Midbrain (tissue), 1 donor: Measurements from ENCODE around the gene MAP2K3.

Source experiments
- DNase-seq: peaks from one replicate; lab custom pipeline; 2025; lab: John Stamatoyannopoulos, UW

MAP2K3 gene

DNA sequence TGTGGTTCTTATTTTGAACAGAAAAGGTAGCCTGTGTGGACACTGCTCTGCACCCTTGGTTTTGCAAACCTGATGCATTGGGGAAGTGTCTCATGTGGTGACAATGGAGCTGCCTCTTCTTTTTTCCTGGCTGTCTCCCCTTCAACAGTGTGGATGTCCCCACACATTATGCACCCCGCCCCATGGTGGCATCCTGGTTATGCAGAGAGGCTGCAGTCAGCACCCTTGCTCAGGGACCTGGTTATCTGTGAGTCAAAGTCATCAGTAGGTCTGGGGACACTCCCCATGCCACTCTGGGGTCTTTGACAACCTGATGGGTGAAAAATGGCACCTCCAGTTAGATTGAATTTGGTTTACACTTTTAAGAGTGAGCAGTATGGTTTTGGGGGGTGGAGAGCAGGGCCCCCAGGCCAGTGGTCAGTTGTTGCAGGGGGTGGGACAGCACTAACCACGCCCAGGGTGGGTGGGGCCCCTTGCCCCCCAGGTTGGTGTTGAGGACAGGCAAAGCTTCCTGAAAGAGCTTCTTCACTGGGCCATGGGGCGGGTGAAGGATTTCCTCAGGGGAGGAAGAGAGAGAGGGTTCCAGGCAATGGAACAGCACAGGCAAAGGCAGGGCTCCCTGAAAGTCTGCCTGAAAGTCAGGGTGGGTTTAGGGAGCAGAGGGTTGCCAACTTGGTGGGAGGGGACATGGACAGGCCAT, 67.0 kb downstream of the MAP2K3 start:
- no peak for DNase-seq

- no peak for DNase-seq
Measured at GRCh38 chr17:21352221-21352980, 67.9 kb downstream of the MAP2K3 start.

GRCh38 chr17:21352981-21353265, 68.4 kb downstream of the MAP2K3 start:
- DNase-seq, result no peak

DNA sequence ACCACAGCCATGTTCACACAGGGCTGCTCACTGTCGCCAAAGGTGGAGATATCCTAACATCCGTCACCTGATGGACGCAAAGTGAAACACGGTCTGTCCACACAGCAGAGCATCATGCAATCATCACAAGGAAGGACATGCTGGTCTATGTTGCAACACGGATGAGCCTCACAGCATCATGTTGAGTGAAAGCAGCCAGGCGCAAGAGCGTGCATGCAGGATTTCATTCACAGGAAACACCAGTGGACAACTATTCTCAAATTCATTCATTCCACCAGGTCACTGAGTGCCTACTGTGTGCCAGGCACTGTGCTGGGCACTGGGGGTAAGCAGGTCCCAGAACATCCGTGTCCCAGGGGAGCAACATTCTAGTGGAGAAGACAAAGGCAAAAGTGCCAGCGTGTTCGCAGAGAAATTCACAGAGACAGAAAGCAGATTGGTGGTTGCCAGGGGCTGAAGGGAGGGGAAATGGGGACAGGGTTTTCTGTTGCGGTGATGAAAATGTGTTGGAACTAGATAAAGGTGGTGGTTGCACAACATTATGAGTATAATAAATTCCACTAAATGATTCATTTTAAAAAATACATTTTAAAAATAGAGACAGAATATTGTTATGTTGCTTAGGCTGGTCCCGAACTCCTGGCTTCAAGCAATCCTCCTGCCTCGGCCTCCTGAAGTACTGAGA, 69.0 kb downstream of the MAP2K3 start:
- no peak for DNase-seq

- no peak for DNase-seq
Measured at GRCh38 chr17:21354796-21355385, 70.4 kb downstream of the MAP2K3 start.

- DNase-seq, result no peak
Measured at GRCh38 chr17:21355586-21355985, 71.1 kb downstream of the MAP2K3 start.

DNA sequence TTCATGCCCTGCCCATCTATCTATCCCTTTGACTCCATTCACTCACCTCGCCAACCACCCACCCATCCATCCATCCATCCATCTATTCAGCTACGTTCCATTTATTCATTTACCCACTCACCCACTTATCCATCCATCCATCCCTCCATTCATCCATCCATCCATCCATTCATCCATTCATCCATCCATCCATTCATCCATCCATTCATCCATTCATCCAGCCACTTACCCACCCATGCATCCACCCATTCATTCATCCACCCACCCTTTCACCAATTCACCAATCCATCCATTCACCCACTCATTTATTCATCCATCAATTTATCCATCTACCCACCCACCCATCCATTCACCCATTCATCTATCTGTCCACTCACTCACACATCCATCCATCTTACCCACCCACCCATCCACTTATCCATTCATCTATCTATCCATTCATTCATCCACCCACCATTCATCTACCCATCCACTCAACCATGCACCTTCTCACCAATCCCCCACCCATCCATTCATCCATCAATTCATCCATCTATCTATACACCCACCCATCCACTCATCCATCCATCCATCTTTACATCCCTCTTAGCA, 72.1 kb downstream of the MAP2K3 start:
- no peak for DNase-seq

GRCh38 chr17:21357281-21357680, 72.8 kb downstream of the MAP2K3 start:
- no peak for DNase-seq

GRCh38 chr17:21357696-21358656, 73.5 kb downstream of the MAP2K3 start:
- DNase-seq, result no peak

GRCh38 chr17:21358682-21359482, 74.4 kb downstream of the MAP2K3 start:
- no peak for DNase-seq

DNA sequence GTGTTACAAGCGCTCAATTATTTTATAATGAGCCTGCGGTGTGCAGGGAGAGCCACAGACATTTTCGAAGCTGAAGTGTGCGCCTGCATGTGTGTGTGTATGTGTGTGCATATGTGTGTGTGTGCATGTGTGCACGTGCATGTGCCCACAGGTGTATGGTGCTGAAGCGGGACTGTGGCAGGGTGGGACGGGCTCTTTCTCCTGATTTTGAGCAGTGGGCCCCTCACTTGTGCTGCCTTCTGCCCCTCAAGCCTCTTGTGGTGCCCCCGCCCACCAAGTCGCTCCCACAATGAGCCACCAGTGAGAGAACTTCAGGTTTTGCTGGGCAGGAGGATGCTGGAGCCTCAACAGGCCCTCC, 75.0 kb downstream of the MAP2K3 start:
- DNase-seq, result no peak

- DNase-seq, result no peak
Measured at GRCh38 chr17:21360048-21360447, 75.5 kb downstream of the MAP2K3 start.

DNA sequence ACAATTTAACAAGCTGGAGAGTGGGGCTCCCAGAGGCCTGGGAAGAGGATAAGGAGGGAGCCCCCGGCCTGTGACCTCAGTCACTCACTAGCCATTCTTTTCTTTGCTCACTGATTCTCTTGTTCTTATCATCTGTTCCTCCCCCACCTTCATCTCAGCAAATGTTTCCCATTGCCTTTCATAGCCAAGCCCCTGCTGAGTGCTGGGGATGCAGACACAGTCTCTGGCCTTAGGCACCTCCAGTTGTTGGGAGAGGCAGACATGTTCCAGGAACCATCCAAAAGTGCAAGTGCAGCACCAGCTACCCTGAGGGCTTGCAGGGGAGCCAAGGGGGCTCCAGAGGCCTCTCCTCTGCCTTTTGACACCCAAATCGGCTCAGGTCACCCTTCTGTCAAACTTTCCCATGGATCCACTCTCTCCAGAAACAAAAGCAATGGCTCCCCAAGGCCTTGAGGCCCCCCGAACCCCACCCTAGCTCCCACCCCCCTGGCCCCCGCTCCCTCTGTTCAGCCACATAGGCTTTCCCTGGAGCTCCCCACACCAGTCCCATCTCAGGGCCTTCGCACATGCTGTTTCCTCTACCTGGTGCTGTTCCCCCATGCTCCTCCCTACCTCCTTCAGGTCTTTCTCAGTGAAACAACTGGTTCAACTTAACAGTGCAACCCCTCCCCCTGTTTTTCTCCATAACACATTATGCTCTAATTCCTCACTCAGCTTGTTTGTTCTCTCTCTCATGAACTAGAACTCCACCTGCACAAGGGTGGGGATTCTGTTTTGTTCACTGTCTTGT, 76.7 kb downstream of the MAP2K3 start:
- no peak for DNase-seq

DNA sequence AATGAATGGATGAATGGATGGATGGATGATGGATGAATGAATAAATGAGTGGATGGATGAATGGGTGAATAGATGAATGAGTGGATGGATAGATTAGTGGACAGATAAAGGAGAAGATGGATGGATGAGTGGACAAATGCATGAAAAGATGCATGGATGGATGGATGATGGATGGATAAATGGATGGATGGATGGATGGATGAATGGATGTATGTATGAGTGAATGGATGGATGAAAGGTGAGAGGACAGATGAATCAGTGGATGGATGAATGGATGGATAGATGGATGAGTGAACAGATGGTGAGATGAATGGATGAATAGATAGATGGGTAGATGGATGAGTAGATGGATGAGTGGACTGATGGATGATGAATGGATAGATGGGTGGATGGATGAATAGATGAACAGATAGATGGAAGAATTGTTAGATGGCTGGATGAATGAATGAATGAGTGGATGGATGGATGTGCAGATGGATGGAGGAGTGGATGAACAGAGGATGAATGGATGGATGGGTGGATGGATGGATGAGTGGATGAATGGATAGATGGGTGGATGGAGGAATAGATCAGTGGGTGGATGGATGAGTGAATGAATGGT, 77.9 kb downstream of the MAP2K3 start:
- no peak for DNase-seq

GRCh38 chr17:21363776-21364642, 79.5 kb downstream of the MAP2K3 start:
- DNase-seq, result no peak
